ENCODE measurements around the gene HOXC10. TPM values are rescaled to one million over a fixed set of nuclear protein-coding genes. Genes with fewer than 3 reads are reported as not detected.
A peak's percentile ranks its signal among the peaks of the same experiment; 100 is the strongest.

The HOXC10 gene
- total RNA-seq, 1 donor from 2014 or later: not detected

DNA sequence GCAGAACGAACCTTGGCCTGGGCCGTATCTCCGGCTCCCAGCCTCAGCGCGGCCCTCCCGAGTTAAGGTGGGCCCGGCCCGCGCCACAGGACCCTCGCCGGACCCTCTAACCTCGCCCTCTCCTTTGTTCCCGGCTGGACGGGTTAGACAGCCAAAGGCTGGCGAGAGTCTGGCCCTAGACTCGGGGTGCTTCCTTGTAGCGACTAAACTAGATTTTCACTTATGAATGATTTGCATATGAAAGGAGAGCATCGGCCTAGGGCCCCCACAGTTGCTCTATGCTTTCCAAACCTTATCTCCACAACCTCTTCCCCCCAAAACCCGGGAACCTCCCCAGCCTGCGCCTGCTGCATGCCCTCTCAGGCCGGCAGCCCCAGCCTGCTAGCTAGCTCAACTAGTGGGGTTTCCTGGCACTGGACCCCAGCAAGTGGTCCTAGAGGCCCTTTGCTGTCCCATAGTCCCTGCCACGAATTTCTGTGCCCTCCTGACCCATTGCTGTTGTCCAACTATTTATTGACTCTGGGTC is 49.9 kb downstream of the HOXC10 start:
- peak overlapping the region; percentile 29 for H3K4me3 Mint-ChIP-seq
- DNase-seq (no peak), ATAC-seq (ENCODE audit: low read depth) (no peak)
- ChIA-PET POLR2A (interaction anchor here (1.4 kb wide), 1 partner anchor 154 kb away, joined by 3 read pairs; the partner anchor contains the start of gene SMUG1), CTCF (interaction anchor here (0.8 to 6.3 kb wide), 4 partner anchors 18 to 173 kb away, joined by 4 to 98 read pairs (median 6); partner anchors contain the start of gene SMUG1)
- intact Hi-C loops (cut with micrococcal nuclease): loop anchor here (2.0 to 5.0 kb wide), 3 partner anchors 18 to 73 kb away; partner anchors contain the start of gene HOXC4
- no peak for TF ChIP-seq CTCF (IDR thresholded peaks at IDR 0.05)
- no peaks in the 10 kb centered on the region for H3K36me3 Mint-ChIP-seq (ENCODE audit: low read depth)
- H3K27me3 Mint-ChIP-seq: peaks cover 63% of the 10 kb centered on the region
- no peaks in the 10 kb centered on the region for H3K9me3 Mint-ChIP-seq
- peaks cover 22% of the 10 kb centered on the region for H3K4me1 Mint-ChIP-seq
- no peak overlapping the region for H3K27ac Mint-ChIP-seq

- ATAC-seq (ENCODE audit: low read depth) (no peak), DNase-seq (no peak)
- no peaks in the 10 kb centered on the region for H3K36me3 Mint-ChIP-seq (ENCODE audit: low read depth)
- no peak for TF ChIP-seq CTCF (IDR thresholded peaks at IDR 0.05)
- H3K27me3 Mint-ChIP-seq: peaks cover 67% of the 10 kb centered on the region
- intact Hi-C loops (cut with micrococcal nuclease): loop anchor here (2.0 kb wide), 1 partner anchor 17 kb away; the partner anchor contains the start of gene HOXC4
- H3K27ac Mint-ChIP-seq: no peak overlapping the region
- no peak overlapping the region for H3K4me3 Mint-ChIP-seq
- POLR2A ChIA-PET: no interaction called here
- H3K9me3 Mint-ChIP-seq: no peaks in the 10 kb centered on the region
- peaks cover 20% of the 10 kb centered on the region for H3K4me1 Mint-ChIP-seq
- CTCF ChIA-PET: interaction anchor here (1.4 to 6.3 kb wide), 3 partner anchors 156 to 172 kb away, joined by 6 to 98 read pairs (median 6); partner anchors contain the start of gene SMUG1
Observed at GRCh38 chr12:54035568-54036264, 50.8 kb downstream of the HOXC10 start.

- Mint-ChIP-seq H3K9me3 (no peaks in the 10 kb centered on the region), H3K36me3 (ENCODE audit: low read depth) (no peaks in the 10 kb centered on the region), H3K4me1 (peaks cover 20% of the 10 kb centered on the region), H3K4me3 (no peak overlapping the region), H3K27ac (no peak overlapping the region), H3K27me3 (peaks cover 67% of the 10 kb centered on the region)
- DNase-seq: no peak
- no peak for ATAC-seq (ENCODE audit: low read depth)
- intact Hi-C loops (cut with micrococcal nuclease): no loop called here
- ChIA-PET POLR2A (interaction anchor here (0.5 kb wide), 1 partner anchor 15 kb away, joined by 4 read pairs; no protein-coding TSS in a partner anchor), CTCF (interaction anchor here (2.0 kb wide), 1 partner anchor 171 kb away, joined by 6 read pairs; no protein-coding TSS in a partner anchor)
- TF ChIP-seq CTCF (IDR thresholded peaks at IDR 0.05): no peak
Observed at GRCh38 chr12:54036620-54037359, 51.8 kb downstream of the HOXC10 start.

- no peak overlapping the region for H3K4me3 Mint-ChIP-seq
- intact Hi-C loops (cut with micrococcal nuclease): no loop called here
- no peak overlapping the region for H3K27ac Mint-ChIP-seq
- peaks cover 64% of the 10 kb centered on the region for H3K27me3 Mint-ChIP-seq
- no peaks in the 10 kb centered on the region for H3K9me3 Mint-ChIP-seq
- H3K36me3 Mint-ChIP-seq (ENCODE audit: low read depth): no peaks in the 10 kb centered on the region
- peaks cover 18% of the 10 kb centered on the region for H3K4me1 Mint-ChIP-seq
- DNase-seq (no peak), ATAC-seq (ENCODE audit: low read depth) (no peak)
- ChIA-PET CTCF (interaction anchor here (1.0 kb wide), 1 partner anchor 163 kb away, joined by 3 read pairs; no protein-coding TSS in a partner anchor), POLR2A (no interaction called here)
- TF ChIP-seq CTCF (IDR thresholded peaks at IDR 0.05): no peak
Observed at GRCh38 chr12:54037360-54038283, 52.7 kb downstream of the HOXC10 start.
